Measurements from ENCODE around the gene ISLR2. TPM values are rescaled to one million over a fixed set of nuclear protein-coding genes. Genes with fewer than 3 reads are reported as not detected.
"Not testable (repeated sequence)": the region's sequence is repeated elsewhere in the genome, so short reads cannot be mapped to it uniquely, and the experiment has no call there.

Gene ISLR2
- total RNA-seq: 2.1 TPM

GRCh38 chr15:74130155-74130848 lies at the start of gene ISLR2:
Gene ISLR2, plus strand, starts transcription at chr15:74130586. Its CDS starts 2,169 bp downstream, at chr15:74132755.
- peaks cover 18 to 41% (median 38%) of the 10 kb centered on the region in 3 donors for H3K4me1 ChIP-seq (ENCODE audit: control insufficient read depth in 3 of 3, insufficient read depth in 3 of 3, low read length in 3 of 3)
- H3K9ac ChIP-seq (ENCODE audit: low read depth in 1 of 3, low read length in 3 of 3): peak within 1 kb of the TSS in 1 of 3 donors; percentile 57
- peaks cover 82 to 85% (median 85%) of the 10 kb centered on the region in 3 donors for H3K27me3 ChIP-seq (ENCODE audit: control insufficient read depth in 3 of 3, insufficient read depth in 3 of 3, low read length in 3 of 3)
- H3K4me3 ChIP-seq (ENCODE audit: low read length in 3 of 3): peak within 1 kb of the TSS; percentile 25 to 66 (median 33)
- no peaks in the 10 kb centered on the region for H3K9me3 ChIP-seq (ENCODE audit: control insufficient read depth in 3 of 3, low read length in 3 of 3)
- no peak within 1 kb of the TSS for H3K27ac ChIP-seq (ENCODE audit: low read depth, low read length)
- H3K36me3 ChIP-seq (ENCODE audit: control insufficient read depth in 3 of 3, insufficient read depth in 3 of 3, low read length in 3 of 3): no peaks in the 10 kb centered on the region

- not testable (repeated sequence) for H3K27ac ChIP-seq (ENCODE audit: low read depth, low read length); H3K9ac ChIP-seq (ENCODE audit: low read depth in 1 of 3, low read length in 3 of 3); H3K9me3 ChIP-seq (ENCODE audit: control insufficient read depth in 3 of 3, low read length in 3 of 3); H3K4me1 ChIP-seq (ENCODE audit: control insufficient read depth in 3 of 3, insufficient read depth in 3 of 3, low read length in 3 of 3); H3K4me3 ChIP-seq (ENCODE audit: low read length in 3 of 3); H3K27me3 ChIP-seq (ENCODE audit: control insufficient read depth in 3 of 3, insufficient read depth in 3 of 3, low read length in 3 of 3); H3K36me3 ChIP-seq (ENCODE audit: control insufficient read depth in 3 of 3, insufficient read depth in 3 of 3, low read length in 3 of 3)
These were observed 47.9 kb upstream of the ISLR2 start, which contains the start of gene GOLGA6A for GRCh38 chr15:74082450-74082849. Gene GOLGA6A, minus strand, starts transcription at chr15:74082550. Its CDS starts 41 bp downstream, at chr15:74082509.

- H3K27me3 ChIP-seq (ENCODE audit: control insufficient read depth in 3 of 3, insufficient read depth in 3 of 3, low read length in 3 of 3); H3K27ac ChIP-seq (ENCODE audit: low read depth, low read length); H3K9ac ChIP-seq (ENCODE audit: low read depth in 1 of 3, low read length in 3 of 3); H3K4me3 ChIP-seq (ENCODE audit: low read length in 3 of 3); H3K4me1 ChIP-seq (ENCODE audit: control insufficient read depth in 3 of 3, insufficient read depth in 3 of 3, low read length in 3 of 3); H3K36me3 ChIP-seq (ENCODE audit: control insufficient read depth in 3 of 3, insufficient read depth in 3 of 3, low read length in 3 of 3); H3K9me3 ChIP-seq (ENCODE audit: control insufficient read depth in 3 of 3, low read length in 3 of 3): not testable (repeated sequence)
These were observed 35.8 kb upstream of the ISLR2 start for GRCh38 chr15:74094567-74094966.

GRCh38 chr15:74095610-74096009 lies 34.8 kb upstream of the ISLR2 start:
- H3K4me1 ChIP-seq (ENCODE audit: control insufficient read depth in 3 of 3, insufficient read depth in 3 of 3, low read length in 3 of 3): not testable (repeated sequence)

GRCh38 chr15:74096753-74097474 lies 33.5 kb upstream of the ISLR2 start:
- H3K27me3 ChIP-seq (ENCODE audit: control insufficient read depth in 3 of 3, insufficient read depth in 3 of 3, low read length in 3 of 3); H3K4me1 ChIP-seq (ENCODE audit: control insufficient read depth in 3 of 3, insufficient read depth in 3 of 3, low read length in 3 of 3); H3K36me3 ChIP-seq (ENCODE audit: control insufficient read depth in 3 of 3, insufficient read depth in 3 of 3, low read length in 3 of 3); H3K9me3 ChIP-seq (ENCODE audit: control insufficient read depth in 3 of 3, low read length in 3 of 3); H3K4me3 ChIP-seq (ENCODE audit: low read length in 3 of 3); H3K9ac ChIP-seq (ENCODE audit: low read depth in 1 of 3, low read length in 3 of 3); H3K27ac ChIP-seq (ENCODE audit: low read depth, low read length): not testable (repeated sequence)

More at GRCh38 chr15:74095610-74096009, 34.8 kb upstream of the ISLR2 start:
- H3K36me3 ChIP-seq (ENCODE audit: control insufficient read depth in 3 of 3, insufficient read depth in 3 of 3, low read length in 3 of 3); H3K4me3 ChIP-seq (ENCODE audit: low read length in 3 of 3); H3K9me3 ChIP-seq (ENCODE audit: control insufficient read depth in 3 of 3, low read length in 3 of 3); H3K27ac ChIP-seq (ENCODE audit: low read depth, low read length); H3K27me3 ChIP-seq (ENCODE audit: control insufficient read depth in 3 of 3, insufficient read depth in 3 of 3, low read length in 3 of 3); H3K9ac ChIP-seq (ENCODE audit: low read depth in 1 of 3, low read length in 3 of 3): not testable (repeated sequence)

- not testable (repeated sequence) for H3K4me1 ChIP-seq (ENCODE audit: control insufficient read depth in 3 of 3, insufficient read depth in 3 of 3, low read length in 3 of 3); H3K9me3 ChIP-seq (ENCODE audit: control insufficient read depth in 3 of 3, low read length in 3 of 3); H3K27me3 ChIP-seq (ENCODE audit: control insufficient read depth in 3 of 3, insufficient read depth in 3 of 3, low read length in 3 of 3); H3K36me3 ChIP-seq (ENCODE audit: control insufficient read depth in 3 of 3, insufficient read depth in 3 of 3, low read length in 3 of 3)
- Histone ChIP-seq H3K4me3 (ENCODE audit: low read length in 3 of 3) (peak overlapping the region; percentile 59 to 70 (median 68)), H3K27ac (ENCODE audit: low read depth, low read length) (peak overlapping the region; percentile 30), H3K9ac (ENCODE audit: low read depth in 1 of 3, low read length in 3 of 3) (peak overlapping the region in 2 of 3 donors; percentile 32 to 76)
These were observed 30.2 kb upstream of the ISLR2 start for GRCh38 chr15:74099963-74100733.

- Histone ChIP-seq H3K4me3 (ENCODE audit: low read length in 3 of 3) (no peak overlapping the region), H3K36me3 (ENCODE audit: control insufficient read depth in 3 of 3, insufficient read depth in 3 of 3, low read length in 3 of 3) (no peaks in the 10 kb centered on the region), H3K27ac (ENCODE audit: low read depth, low read length) (no peak overlapping the region), H3K27me3 (ENCODE audit: control insufficient read depth in 3 of 3, insufficient read depth in 3 of 3, low read length in 3 of 3) (peaks cover 0 to 6% (median 0%) of the 10 kb centered on the region in 3 donors), H3K4me1 (ENCODE audit: control insufficient read depth in 3 of 3, insufficient read depth in 3 of 3, low read length in 3 of 3) (no peaks in the 10 kb centered on the region), H3K9me3 (ENCODE audit: control insufficient read depth in 3 of 3, low read length in 3 of 3) (no peaks in the 10 kb centered on the region), H3K9ac (ENCODE audit: low read depth in 1 of 3, low read length in 3 of 3) (no peak overlapping the region)
These were observed 22.3 kb upstream of the ISLR2 start for GRCh38 chr15:74108111-74108510.

- not testable (repeated sequence) for H3K9ac ChIP-seq (ENCODE audit: low read depth in 1 of 3, low read length in 3 of 3); H3K36me3 ChIP-seq (ENCODE audit: control insufficient read depth in 3 of 3, insufficient read depth in 3 of 3, low read length in 3 of 3); H3K27me3 ChIP-seq (ENCODE audit: control insufficient read depth in 3 of 3, insufficient read depth in 3 of 3, low read length in 3 of 3); H3K4me3 ChIP-seq (ENCODE audit: low read length in 3 of 3); H3K4me1 ChIP-seq (ENCODE audit: control insufficient read depth in 3 of 3, insufficient read depth in 3 of 3, low read length in 3 of 3); H3K27ac ChIP-seq (ENCODE audit: low read depth, low read length); H3K9me3 ChIP-seq (ENCODE audit: control insufficient read depth in 3 of 3, low read length in 3 of 3)
These were observed 21.8 kb upstream of the ISLR2 start for GRCh38 chr15:74108611-74109010.

GRCh38 chr15:74109713-74110112 lies 20.7 kb upstream of the ISLR2 start:
- no peaks in the 10 kb centered on the region for H3K9me3 ChIP-seq (ENCODE audit: control insufficient read depth in 3 of 3, low read length in 3 of 3)
- H3K36me3 ChIP-seq (ENCODE audit: control insufficient read depth in 3 of 3, insufficient read depth in 3 of 3, low read length in 3 of 3): no peaks in the 10 kb centered on the region
- no peak overlapping the region for H3K4me3 ChIP-seq (ENCODE audit: low read length in 3 of 3)
- H3K27me3 ChIP-seq (ENCODE audit: control insufficient read depth in 3 of 3, insufficient read depth in 3 of 3, low read length in 3 of 3): peaks cover 0 to 6% (median 0%) of the 10 kb centered on the region in 3 donors
- H3K9ac ChIP-seq (ENCODE audit: low read depth in 1 of 3, low read length in 3 of 3): no peak overlapping the region
- H3K4me1 ChIP-seq (ENCODE audit: control insufficient read depth in 3 of 3, insufficient read depth in 3 of 3, low read length in 3 of 3): no peaks in the 10 kb centered on the region
- no peak overlapping the region for H3K27ac ChIP-seq (ENCODE audit: low read depth, low read length)

- no peak overlapping the region for H3K9ac ChIP-seq (ENCODE audit: low read depth in 1 of 3, low read length in 3 of 3)
- H3K36me3 ChIP-seq (ENCODE audit: control insufficient read depth in 3 of 3, insufficient read depth in 3 of 3, low read length in 3 of 3): no peaks in the 10 kb centered on the region
- H3K27me3 ChIP-seq (ENCODE audit: control insufficient read depth in 3 of 3, insufficient read depth in 3 of 3, low read length in 3 of 3): peaks cover 2 to 34% (median 30%) of the 10 kb centered on the region in 3 donors
- H3K9me3 ChIP-seq (ENCODE audit: control insufficient read depth in 3 of 3, low read length in 3 of 3): no peaks in the 10 kb centered on the region
- no peak overlapping the region for H3K27ac ChIP-seq (ENCODE audit: low read depth, low read length)
- peaks cover 0 to 2% (median 0%) of the 10 kb centered on the region in 3 donors for H3K4me1 ChIP-seq (ENCODE audit: control insufficient read depth in 3 of 3, insufficient read depth in 3 of 3, low read length in 3 of 3)
- H3K4me3 ChIP-seq (ENCODE audit: low read length in 3 of 3): no peak overlapping the region
These were observed 10.0 kb upstream of the ISLR2 start for GRCh38 chr15:74120426-74120825.
